DOHH2 (cell line): ENCODE results near the gene UBIAD1.

Experiments
- H3F3A ChIP-seq: fragments of 200-600 bp; sonication (generic), shearing (Covaris generic); 2 replicates; pipeline ENCODE4 v1.6.0; 2016; ENCODE audit warnings: antibody characterized with exemption, mild to moderate bottlenecking; ENCODE audit not compliant: control insufficient read depth, insufficient read depth
- H3K27ac ChIP-seq: fragments of 200-600 bp; sonication (generic); 2 replicates; pipeline ENCODE4 v1.5.1; 2014; ENCODE audit warnings: low read depth, mild to moderate bottlenecking, low read length, moderate library complexity
- H3K27me3 ChIP-seq: fragments of 200-600 bp; sonication (generic); 2 replicates; pipeline ENCODE4 v1.6.1; 2014; ENCODE audit warnings: mild to moderate bottlenecking, low read length, mixed read lengths; ENCODE audit not compliant: control insufficient read depth
- H3K36me3 ChIP-seq: fragments of 200-600 bp; sonication (generic); 2 replicates; pipeline ENCODE4 v1.6.1; 2014; ENCODE audit warnings: mild to moderate bottlenecking, low read length, moderate library complexity, mixed read lengths; ENCODE audit not compliant: control insufficient read depth
- H3K4me1 ChIP-seq: fragments of 200-600 bp; sonication (generic); 2 replicates; pipeline ENCODE4 v1.6.1; 2014; ENCODE audit warnings: mild to moderate bottlenecking, low read length, mixed read lengths; ENCODE audit not compliant: control insufficient read depth
- H3K4me2 ChIP-seq: fragments of 200-600 bp; sonication (generic); 2 replicates; pipeline ENCODE4 v1.6.0; 2014; ENCODE audit warnings: mild to moderate bottlenecking, low read length, moderate library complexity
- H3K4me3 ChIP-seq: fragments of 200-600 bp; sonication (generic); 2 replicates; pipeline ENCODE4 v1.5.1; 2014; ENCODE audit warnings: mild to moderate bottlenecking, low read length, mixed read lengths
- H3K79me2 ChIP-seq: fragments of 200-600 bp; sonication (generic); 2 replicates; pipeline ENCODE4 v1.6.1; 2014; ENCODE audit warnings: mild to moderate bottlenecking, low read length, mixed read lengths; ENCODE audit not compliant: control insufficient read depth
- H3K9me2 ChIP-seq: fragments of 200-600 bp; sonication (generic); replicated peaks from 2 replicates; pipeline ENCODE4 v1.6.1; 2014; ENCODE audit warnings: mild to moderate bottlenecking, low read length, mixed read lengths; ENCODE audit not compliant: control insufficient read depth
- H3K9me3 ChIP-seq: fragments of 200-600 bp; sonication (generic); 2 replicates; pipeline ENCODE4 v1.6.1; 2014; ENCODE audit warnings: antibody characterized with exemption, low read length, mixed read lengths; ENCODE audit not compliant: control insufficient read depth, insufficient read depth
- H4K20me1 ChIP-seq: fragments of 200-600 bp; sonication (generic); 2 replicates; pipeline ENCODE4 v1.6.0; 2014; ENCODE audit warnings: low read depth, mild to moderate bottlenecking, antibody characterized with exemption, low read length, moderate library complexity; ENCODE audit not compliant: control insufficient read depth, insufficient read depth
- EZH2phosphoT487 ChIP-seq: fragments of 200-600 bp; sonication (generic); IDR thresholded peaks from 2 replicates; pipeline ENCODE4 v1.6.1; 2017; ENCODE audit warnings: borderline replicate concordance, mild to moderate bottlenecking, antibody characterized with exemption, low read length, moderate library complexity, mixed read lengths
- TF ChIP-seq, protein P1 (sequence below): fragments of 200-600 bp; sonication (generic); IDR thresholded peaks from one replicate; pipeline ENCODE4 v1.5.1; 2014; ENCODE audit warnings: antibody characterized with exemption, mild to moderate bottlenecking, low read depth, low read length; ENCODE audit not compliant: poor library complexity, severe bottlenecking

Gene UBIAD1

DNA sequence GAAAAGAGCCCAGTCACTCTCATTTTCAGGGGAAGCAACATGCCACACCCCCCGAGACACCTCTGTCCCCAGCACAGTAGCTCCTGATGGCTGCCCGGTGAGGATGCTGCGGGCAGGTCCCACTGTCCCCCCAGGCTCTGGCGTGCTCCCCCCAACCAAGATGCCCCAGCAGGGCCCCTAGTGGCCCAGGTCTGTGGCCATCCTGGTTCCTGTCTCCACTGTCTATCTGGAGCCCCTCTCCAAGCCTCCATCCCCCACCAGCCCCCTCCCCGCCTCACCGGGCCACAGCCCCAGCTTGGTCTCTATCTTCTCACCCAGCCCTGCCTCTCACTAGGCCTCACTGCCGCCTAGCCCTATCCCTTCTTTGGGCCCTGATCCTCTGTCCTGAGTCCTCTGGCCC, 61.8 kb downstream of the UBIAD1 start:
- Histone ChIP-seq H3K79me2 (no peaks in the 10 kb centered on the region), H3F3A (no peaks in the 10 kb centered on the region), H3K27ac (no peak overlapping the region), H3K27me3 (peaks cover 14% of the 10 kb centered on the region), H3K4me3 (no peak overlapping the region), H3K9me2 (no peaks in the 10 kb centered on the region), H3K9me3 (no peaks in the 10 kb centered on the region), H3K4me1 (peaks cover 4% of the 10 kb centered on the region), H4K20me1 (no peaks in the 10 kb centered on the region), H3K36me3 (no peaks in the 10 kb centered on the region), H3K4me2 (no peak overlapping the region)
- TF ChIP-seq, protein P1, sequence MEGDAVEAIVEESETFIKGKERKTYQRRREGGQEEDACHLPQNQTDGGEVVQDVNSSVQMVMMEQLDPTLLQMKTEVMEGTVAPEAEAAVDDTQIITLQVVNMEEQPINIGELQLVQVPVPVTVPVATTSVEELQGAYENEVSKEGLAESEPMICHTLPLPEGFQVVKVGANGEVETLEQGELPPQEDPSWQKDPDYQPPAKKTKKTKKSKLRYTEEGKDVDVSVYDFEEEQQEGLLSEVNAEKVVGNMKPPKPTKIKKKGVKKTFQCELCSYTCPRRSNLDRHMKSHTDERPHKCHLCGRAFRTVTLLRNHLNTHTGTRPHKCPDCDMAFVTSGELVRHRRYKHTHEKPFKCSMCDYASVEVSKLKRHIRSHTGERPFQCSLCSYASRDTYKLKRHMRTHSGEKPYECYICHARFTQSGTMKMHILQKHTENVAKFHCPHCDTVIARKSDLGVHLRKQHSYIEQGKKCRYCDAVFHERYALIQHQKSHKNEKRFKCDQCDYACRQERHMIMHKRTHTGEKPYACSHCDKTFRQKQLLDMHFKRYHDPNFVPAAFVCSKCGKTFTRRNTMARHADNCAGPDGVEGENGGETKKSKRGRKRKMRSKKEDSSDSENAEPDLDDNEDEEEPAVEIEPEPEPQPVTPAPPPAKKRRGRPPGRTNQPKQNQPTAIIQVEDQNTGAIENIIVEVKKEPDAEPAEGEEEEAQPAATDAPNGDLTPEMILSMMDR: no peak
- TF ChIP-seq EZH2phosphoT487: no peak

DNA sequence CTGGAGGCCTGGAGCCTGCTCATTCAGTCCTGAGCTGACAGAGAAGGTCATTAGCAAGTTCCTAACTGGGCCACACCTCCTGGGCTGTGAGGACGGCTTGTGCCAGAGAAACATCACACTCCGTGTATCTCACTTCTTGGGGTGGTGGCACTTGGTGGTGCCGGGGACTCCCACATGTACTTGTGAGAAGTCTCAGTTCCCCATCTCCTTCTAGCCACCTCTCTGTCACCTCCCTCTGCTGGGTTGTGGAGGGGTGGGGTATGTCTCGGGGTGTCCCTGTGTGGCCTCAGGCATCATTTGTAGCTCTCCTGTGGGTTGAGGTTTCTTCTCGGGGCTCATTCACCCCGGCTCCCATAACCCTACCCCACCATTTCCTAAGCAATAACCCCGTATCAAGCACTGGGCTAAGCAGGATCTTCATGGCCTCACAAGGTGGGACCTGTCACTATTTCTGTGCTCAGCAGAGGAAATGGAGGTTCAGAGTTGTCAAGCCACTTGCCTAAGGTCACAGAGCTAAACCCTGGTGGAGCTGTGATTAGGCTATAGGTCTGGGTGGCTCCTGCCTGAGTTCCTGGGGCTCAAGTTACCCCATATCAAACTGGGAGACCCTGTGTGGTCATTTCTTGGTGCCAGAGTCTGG, 62.5 kb downstream of the UBIAD1 start:
- no peaks in the 10 kb centered on the region for H3K79me2 ChIP-seq
- TF ChIP-seq, protein P1: no peak
- no peak for TF ChIP-seq EZH2phosphoT487
- H3K36me3 ChIP-seq: no peaks in the 10 kb centered on the region
- no peaks in the 10 kb centered on the region for H4K20me1 ChIP-seq
- no peak overlapping the region for H3K4me3 ChIP-seq
- H3K4me1 ChIP-seq: peaks cover 4% of the 10 kb centered on the region
- H3K27ac ChIP-seq: no peak overlapping the region
- H3F3A ChIP-seq: no peaks in the 10 kb centered on the region
- H3K27me3 ChIP-seq: peaks cover 20% of the 10 kb centered on the region
- H3K9me3 ChIP-seq: no peaks in the 10 kb centered on the region
- H3K4me2 ChIP-seq: no peak overlapping the region
- no peaks in the 10 kb centered on the region for H3K9me2 ChIP-seq

DNA sequence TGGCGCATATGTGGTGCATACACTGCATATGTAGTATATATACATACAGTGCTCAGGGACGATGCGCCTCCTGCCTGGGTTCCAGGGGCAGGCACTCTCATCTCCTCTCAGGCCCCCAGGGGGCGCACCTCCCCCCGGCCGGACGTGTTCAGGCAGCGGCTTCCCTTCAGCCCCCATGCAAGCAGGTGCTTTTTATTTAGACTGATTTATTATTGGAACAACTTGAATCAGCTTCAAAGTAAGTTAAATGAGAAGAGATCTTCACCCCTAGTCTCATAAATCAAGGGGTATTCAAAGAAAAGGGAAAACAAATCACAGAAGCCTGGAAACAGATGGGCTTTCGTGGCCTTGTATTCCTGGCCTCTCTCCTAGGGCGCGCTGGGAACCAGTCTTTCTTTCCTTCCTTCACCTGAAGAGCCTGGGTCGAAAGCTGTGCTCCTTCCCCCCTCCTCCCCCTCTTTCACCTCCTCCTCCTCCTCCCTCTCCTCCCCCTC, 64.6 kb downstream of the UBIAD1 start:
- no peaks in the 10 kb centered on the region for H3K9me3 ChIP-seq

More for the DNA sequence above, 64.6 kb downstream of the UBIAD1 start:
- H3K9me2 ChIP-seq: no peaks in the 10 kb centered on the region
- no peaks in the 10 kb centered on the region for H3K36me3 ChIP-seq
- H3K79me2 ChIP-seq: no peaks in the 10 kb centered on the region
- no peaks in the 10 kb centered on the region for H3F3A ChIP-seq
- H3K4me1 ChIP-seq: peaks cover 4% of the 10 kb centered on the region
- no peaks in the 10 kb centered on the region for H4K20me1 ChIP-seq
- no peak overlapping the region for H3K27ac ChIP-seq
- 0 out of 2 replicates have a peak overlapping the region, but pooled peaks have one; percentile 32 for H3K4me2 ChIP-seq
- H3K4me3 ChIP-seq: no peak overlapping the region
- peaks cover 29% of the 10 kb centered on the region for H3K27me3 ChIP-seq
- TF ChIP-seq, protein P1: peak; percentile 94
- TF ChIP-seq EZH2phosphoT487: no peak
